Skeletal muscle tissue (tissue), 4 donors: ENCODE data around the gene HERC5. TPM values are rescaled to one million over a fixed set of nuclear protein-coding genes. Genes with fewer than 3 reads are reported as not detected.
"Not testable (repeated sequence)": the region's sequence is repeated elsewhere in the genome, so short reads cannot be mapped to it uniquely, and the experiment has no call there.

Experiments used
- H3K27ac ChIP-seq: one replicate; pipeline ENCODE4 v1.7.0; 2013; ENCODE audit warnings: mild to moderate bottlenecking, low read depth, low read length, inconsistent platforms
- H3K27me3 ChIP-seq, 3 donors: one replicate each; pipeline ENCODE4 v1.7.0; 2013; ENCODE audit warnings: low read length in 3 of 3; ENCODE audit not compliant: control insufficient read depth in 3 of 3, insufficient read depth in 3 of 3
- H3K36me3 ChIP-seq, 3 donors: one replicate each; pipeline ENCODE4 v1.7.0; 2013; ENCODE audit warnings: low read length in 3 of 3; ENCODE audit not compliant: control insufficient read depth in 3 of 3, insufficient read depth in 3 of 3
- H3K4me1 ChIP-seq, 3 donors: one replicate each; pipeline ENCODE4 v1.7.0; 2013; ENCODE audit warnings: low read length in 3 of 3, mild to moderate bottlenecking in 3 of 3; ENCODE audit not compliant: control insufficient read depth in 3 of 3, insufficient read depth in 3 of 3
- H3K4me3 ChIP-seq, 3 donors: one replicate each; pipeline ENCODE4 v1.7.0; 2013; ENCODE audit warnings: low read length in 3 of 3
- H3K9ac ChIP-seq, 3 donors: one replicate each; pipeline ENCODE4 v1.7.0; 2013; ENCODE audit warnings: low read length in 3 of 3, mild to moderate bottlenecking in 3 of 3, moderate library complexity in 2 of 3, low read depth in 1 of 3
- H3K9me3 ChIP-seq, 3 donors: one replicate each; pipeline ENCODE4 v1.7.0; 2013; ENCODE audit warnings: low read length in 3 of 3; ENCODE audit not compliant: control insufficient read depth in 3 of 3
- total RNA-seq: library from RNA; depleted of rRNA; stranded (reverse); fragments of >200 nt; gene quantifications from one replicate; pipeline ENCODE4 v1.2.3, GENCODE V29; 2014
- donor health status: Osteomylitis.

The HERC5 gene
- total RNA-seq, 1 donor from 2014 or later = 5.7 TPM

DNA sequence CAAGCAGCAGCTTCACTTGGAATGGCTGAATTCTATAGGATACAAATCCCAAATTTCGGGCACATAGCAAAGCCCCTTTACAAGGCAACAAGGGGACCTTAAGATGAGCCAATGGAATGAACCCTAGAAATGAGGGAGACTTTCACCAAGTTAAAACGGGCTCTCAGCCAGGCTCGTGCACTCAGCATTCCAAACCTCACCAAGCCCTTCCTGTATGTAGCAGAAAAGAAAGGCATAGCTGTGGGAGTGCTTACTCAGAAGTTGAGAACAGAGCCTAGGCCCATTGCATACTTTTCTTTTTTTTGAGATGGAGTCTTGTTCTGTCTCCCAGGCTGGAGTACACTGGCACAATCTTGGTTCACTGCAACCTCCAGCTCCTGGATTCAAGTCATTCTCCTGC lies 10.8 kb upstream of the HERC5 start:
- no peak overlapping the region for H3K4me3 ChIP-seq
- peaks cover 0 to 3% (median 3%) of the 10 kb centered on the region in 3 donors for H3K36me3 ChIP-seq
- no peak overlapping the region for H3K9ac ChIP-seq
- H3K9me3 ChIP-seq = no peaks in the 10 kb centered on the region
- H3K27ac ChIP-seq = no peak overlapping the region
- H3K27me3 ChIP-seq = no peaks in the 10 kb centered on the region
- H3K4me1 ChIP-seq = no peaks in the 10 kb centered on the region

GRCh38 chr4:88447371-88448095 lies 9.4 kb upstream of the HERC5 start:
- no peak overlapping the region for H3K9ac ChIP-seq
- no peak overlapping the region for H3K4me3 ChIP-seq
- H3K4me1 ChIP-seq = no peaks in the 10 kb centered on the region
- peaks cover 0 to 2% (median 1%) of the 10 kb centered on the region in 3 donors for H3K36me3 ChIP-seq
- no peak overlapping the region for H3K27ac ChIP-seq
- no peaks in the 10 kb centered on the region for H3K27me3 ChIP-seq
- H3K9me3 ChIP-seq = no peaks in the 10 kb centered on the region

DNA sequence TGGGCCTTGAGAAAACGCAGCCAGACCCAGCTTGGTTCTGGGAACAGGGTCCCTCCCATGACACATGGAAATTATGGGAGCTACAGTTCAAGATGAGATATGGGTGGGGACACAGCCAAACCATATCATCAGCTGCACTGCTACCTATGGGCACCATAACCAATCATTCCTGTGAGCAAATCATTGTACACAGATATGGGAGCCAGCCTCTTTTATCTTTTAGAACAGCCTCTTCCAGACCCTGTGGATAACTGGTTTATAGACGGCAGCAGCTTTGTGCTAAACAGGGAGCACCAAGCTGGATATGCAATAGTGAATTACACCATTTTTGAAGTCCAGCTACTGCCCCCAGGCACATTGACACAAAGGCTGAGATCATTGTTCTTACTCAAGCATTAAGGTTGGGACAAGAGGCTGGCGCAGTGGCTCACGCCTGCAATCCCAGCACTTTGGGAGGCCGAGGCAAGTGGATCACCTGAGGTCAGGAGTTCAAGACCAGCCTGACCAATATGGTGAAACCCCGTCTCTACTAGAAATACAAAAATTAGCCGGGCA lies 8.6 kb upstream of the HERC5 start:
- not testable (repeated sequence) for H3K27me3 ChIP-seq

GRCh38 chr4:88448889-88449288 lies 8.0 kb upstream of the HERC5 start:
- no peaks in the 10 kb centered on the region for H3K4me1 ChIP-seq
- H3K9ac ChIP-seq = no peak overlapping the region
- no peak overlapping the region for H3K4me3 ChIP-seq
- H3K27me3 ChIP-seq = no peaks in the 10 kb centered on the region
- H3K36me3 ChIP-seq = no peaks in the 10 kb centered on the region
- H3K27ac ChIP-seq = no peak overlapping the region
- no peaks in the 10 kb centered on the region for H3K9me3 ChIP-seq

More for the DNA sequence above, 8.6 kb upstream of the HERC5 start:
- H3K27ac ChIP-seq, H3K9ac ChIP-seq, H3K4me1 ChIP-seq, H3K9me3 ChIP-seq, H3K36me3 ChIP-seq, H3K4me3 ChIP-seq: not testable (repeated sequence)

GRCh38 chr4:88449290-88449689 lies 7.6 kb upstream of the HERC5 start:
- Histone ChIP-seq H3K4me3 (no peak overlapping the region), H3K36me3 (no peaks in the 10 kb centered on the region), H3K9me3 (no peaks in the 10 kb centered on the region), H3K27me3 (no peaks in the 10 kb centered on the region), H3K4me1 (no peaks in the 10 kb centered on the region), H3K9ac (no peak overlapping the region), H3K27ac (no peak overlapping the region)

DNA sequence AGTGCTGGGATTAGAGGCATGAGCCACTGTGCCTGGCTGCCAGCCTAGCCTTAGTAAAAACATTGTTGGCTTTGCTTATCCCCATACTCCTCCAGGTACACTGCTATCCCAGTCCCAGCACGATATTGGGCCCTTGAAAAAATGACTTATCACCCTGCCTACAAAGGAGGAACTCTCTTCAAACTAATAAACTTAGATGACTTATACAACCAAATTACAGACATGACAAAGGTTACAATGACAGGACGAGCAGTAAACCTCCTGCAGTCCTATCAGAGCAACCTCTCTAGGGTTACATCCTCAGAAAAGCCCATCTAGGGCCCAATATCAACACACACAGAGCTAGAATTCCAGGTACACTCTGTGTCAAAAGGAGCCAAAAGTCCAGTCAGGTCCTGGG lies 5.7 kb upstream of the HERC5 start:
- Histone ChIP-seq H3K27me3 (no peaks in the 10 kb centered on the region), H3K9me3 (no peaks in the 10 kb centered on the region), H3K9ac (no peak overlapping the region), H3K4me3 (no peak overlapping the region), H3K4me1 (no peaks in the 10 kb centered on the region), H3K36me3 (no peaks in the 10 kb centered on the region), H3K27ac (no peak overlapping the region)

DNA sequence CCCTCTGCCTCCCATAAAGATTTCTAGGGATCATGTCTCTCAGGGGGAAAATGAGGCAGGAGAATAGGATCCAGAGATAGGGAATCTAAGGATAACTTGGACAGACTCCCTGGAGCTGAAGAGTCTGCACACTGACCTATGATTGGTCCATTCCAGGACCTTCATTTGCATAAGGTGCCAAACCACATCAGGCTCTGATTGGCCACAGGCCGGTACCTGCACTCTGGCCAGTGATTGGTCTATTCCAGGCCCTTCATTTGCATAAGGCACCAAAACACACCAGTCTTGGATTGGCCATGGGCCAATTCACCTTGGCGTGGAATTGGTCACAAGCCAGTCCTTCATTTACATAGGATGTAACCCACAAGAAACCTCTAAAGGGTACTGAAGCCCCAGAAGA lies 4.0 kb upstream of the HERC5 start:
- peaks cover 0 to 5% (median 5%) of the 10 kb centered on the region in 3 donors for H3K4me1 ChIP-seq
- H3K4me3 ChIP-seq = no peak overlapping the region
- no peak overlapping the region for H3K27ac ChIP-seq
- no peak overlapping the region for H3K9ac ChIP-seq
- no peaks in the 10 kb centered on the region for H3K27me3 ChIP-seq
- H3K9me3 ChIP-seq = no peaks in the 10 kb centered on the region
- no peaks in the 10 kb centered on the region for H3K36me3 ChIP-seq

DNA sequence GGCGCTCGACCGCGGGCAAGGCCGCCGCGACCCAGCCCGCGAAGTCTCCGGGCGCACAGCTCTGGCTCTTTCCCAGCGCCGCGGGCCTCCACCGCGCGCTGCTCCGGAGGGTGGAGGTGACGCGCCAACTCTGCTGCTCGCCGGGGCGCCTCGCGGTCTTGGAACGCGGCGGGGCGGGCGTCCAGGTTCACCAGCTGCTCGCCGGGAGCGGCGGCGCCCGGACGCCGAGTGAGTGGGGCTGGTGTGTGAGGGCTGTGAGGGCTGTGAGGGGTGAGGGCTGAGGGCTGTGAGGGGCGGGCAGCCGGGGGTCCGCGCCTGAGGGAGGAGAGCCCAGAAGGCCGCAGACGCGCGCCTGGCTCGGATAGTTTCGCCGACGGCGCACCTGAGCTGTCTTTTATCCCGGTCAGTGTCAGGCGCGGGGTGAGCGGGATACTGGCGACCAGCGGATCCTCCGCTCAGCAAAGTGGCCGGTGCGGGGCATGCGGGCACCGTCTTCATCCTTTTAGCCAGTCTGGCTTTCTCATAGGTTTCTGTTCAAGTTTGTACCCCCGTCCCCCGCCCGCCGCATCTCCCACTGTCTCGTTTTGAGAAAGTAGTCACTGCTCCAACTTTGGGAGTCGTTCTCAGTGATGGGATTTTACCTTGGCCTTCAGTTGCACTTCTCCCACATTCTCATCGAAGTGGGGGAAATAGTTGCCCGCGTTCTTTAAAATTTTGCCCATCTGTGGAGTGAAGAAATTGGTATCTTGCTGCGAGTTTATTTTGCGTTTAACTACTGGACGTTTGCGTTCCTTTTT lies 586 bp downstream of the HERC5 start:
- Histone ChIP-seq H3K36me3 (no peaks in the 10 kb centered on the region), H3K27ac (peak overlapping the region; percentile 62), H3K4me1 (peaks cover 0 to 5% (median 5%) of the 10 kb centered on the region in 3 donors), H3K9ac (peak overlapping the region; percentile 57 to 79 (median 78)), H3K9me3 (no peaks in the 10 kb centered on the region), H3K4me3 (peak overlapping the region; percentile 78 to 87 (median 86)), H3K27me3 (no peaks in the 10 kb centered on the region)

DNA sequence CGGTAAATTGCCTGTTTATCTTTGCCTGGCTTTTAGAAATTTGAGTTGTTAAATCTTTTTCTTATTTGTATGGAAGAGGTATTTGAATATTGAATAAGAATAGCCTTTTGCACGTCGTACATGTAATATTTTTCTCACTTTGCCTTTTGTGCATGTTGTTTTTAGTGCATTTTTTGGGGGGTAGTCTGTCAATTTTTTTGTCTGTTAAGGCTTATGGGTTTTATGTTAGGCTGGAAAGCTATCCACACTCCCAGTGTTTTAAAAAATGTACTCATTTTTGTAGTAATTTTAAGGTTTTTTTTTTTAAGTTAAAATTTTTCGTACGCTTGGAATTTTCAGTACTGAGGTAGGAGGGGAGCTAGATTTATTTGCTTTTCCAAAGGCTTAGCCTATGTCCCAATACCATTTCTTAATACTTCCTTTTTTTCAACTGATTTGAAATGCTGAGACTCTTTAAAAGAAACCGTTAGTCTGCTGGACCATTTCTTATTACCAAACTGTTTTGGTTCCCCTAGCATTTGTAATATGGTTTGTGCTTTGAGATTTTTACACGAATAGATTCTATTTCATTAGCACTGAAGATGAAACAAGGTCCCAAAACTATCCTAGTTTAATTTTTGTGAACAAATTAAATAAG lies 1.3 kb downstream of the HERC5 start:
- H3K9ac ChIP-seq = no peak overlapping the region

More for the DNA sequence above, 1.3 kb downstream of the HERC5 start:
- H3K4me3 ChIP-seq = peak overlapping the region; percentile 30 to 87 (median 86)
- no peaks in the 10 kb centered on the region for H3K27me3 ChIP-seq
- no peak overlapping the region for H3K27ac ChIP-seq
- no peaks in the 10 kb centered on the region for H3K9me3 ChIP-seq
- peaks cover 0 to 5% (median 5%) of the 10 kb centered on the region in 3 donors for H3K4me1 ChIP-seq
- H3K36me3 ChIP-seq = peaks cover 0 to 2% (median 2%) of the 10 kb centered on the region in 3 donors
